ENCODE data around the gene HIVEP2.
A peak's percentile ranks its signal among the peaks of the same experiment; 100 is the strongest.

The HIVEP2 gene

DNA sequence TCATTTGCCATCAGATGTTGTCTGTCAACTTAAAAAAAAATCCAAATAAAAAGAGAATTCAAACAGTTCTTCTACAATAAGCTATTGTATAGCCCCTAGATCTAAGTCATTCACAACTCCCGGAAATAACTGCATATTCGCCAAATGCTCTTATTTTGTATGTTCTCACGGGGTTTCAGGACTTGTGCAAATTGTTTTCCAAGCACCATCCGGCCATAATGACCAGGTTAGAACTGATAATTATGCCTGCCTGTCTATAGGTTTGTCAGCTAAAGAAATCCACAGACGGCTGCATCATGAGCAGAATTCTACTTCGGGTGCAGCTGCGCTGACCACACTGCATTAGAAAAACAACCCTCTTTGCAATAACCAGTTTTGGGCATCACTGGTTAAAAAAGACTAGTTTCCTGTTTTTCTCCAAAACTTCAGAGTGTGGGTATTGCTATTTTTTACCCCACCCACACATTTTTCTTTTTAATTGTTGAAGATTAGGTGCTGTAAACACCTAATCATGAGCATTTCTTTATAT is 87.7 kb downstream of the HIVEP2 start:
- DNase-seq = no peak

DNA sequence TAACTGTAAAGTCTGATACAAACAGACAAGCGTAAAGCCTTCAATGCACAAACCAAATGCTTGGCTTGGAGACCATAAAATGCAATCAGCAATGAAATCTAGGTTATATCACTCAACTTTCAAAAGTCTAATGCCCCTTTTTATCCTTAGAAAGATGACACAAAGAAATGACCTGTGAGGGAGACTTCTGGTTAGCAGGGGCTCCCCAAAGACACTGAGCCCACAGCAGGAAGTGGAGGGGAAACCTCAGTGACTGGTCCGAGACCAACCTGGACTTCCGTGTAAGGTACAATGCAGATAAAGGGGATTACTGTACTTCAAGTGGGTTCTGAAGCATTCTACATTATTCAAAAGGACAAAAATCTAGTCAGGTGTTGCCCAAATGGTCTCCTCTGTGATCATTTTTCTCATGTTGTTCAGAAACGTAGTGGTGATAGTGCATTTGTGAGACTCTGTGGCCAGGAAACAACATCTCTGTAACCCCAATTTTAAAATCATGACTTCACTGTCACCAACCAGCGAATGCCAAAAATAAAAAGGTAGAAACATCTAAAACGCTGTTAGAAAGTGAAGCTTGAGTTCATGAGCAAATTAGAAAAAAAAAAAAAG is 88.2 kb downstream of the HIVEP2 start:
- no peak for DNase-seq

DNA sequence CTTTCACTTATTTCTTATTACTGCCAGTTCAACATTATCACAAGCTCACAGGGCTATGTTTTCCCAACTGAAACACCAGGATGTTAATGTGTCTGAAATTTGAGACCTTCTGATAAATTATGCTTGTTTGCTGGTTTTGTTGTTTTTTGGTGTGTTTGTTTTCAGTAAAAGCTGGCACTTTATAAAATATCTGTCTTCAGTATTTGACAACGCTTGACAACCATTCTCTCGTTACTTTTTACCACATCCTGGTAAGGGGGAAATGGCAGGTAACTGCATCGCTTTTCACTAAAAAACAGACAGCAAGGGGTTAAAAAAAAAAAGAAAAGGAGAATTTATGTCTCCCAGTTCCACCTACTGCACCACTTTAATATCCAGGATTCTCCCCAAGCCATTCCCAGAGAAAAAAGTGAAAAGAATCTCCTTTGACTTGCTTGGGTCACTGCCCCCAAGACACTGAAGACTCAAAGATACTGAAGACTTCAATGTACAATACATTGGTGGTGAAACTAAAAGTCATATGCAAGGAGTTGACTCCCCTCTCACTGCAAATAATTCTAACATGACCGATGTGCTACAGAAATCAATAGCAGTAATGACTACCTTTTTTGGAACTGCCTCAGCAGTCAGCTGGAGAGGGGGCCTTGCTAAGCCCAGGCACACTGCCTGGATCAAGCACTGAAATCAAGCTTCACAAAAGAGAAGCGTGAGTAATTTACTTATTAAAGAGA is 88.9 kb downstream of the HIVEP2 start:
- no peak for DNase-seq

GRCh38 chr6:142854589-142855488 is 90.1 kb downstream of the HIVEP2 start:
- no peak for DNase-seq

GRCh38 chr6:142853244-142854180 is 91.5 kb downstream of the HIVEP2 start:
- no peak for DNase-seq

DNA sequence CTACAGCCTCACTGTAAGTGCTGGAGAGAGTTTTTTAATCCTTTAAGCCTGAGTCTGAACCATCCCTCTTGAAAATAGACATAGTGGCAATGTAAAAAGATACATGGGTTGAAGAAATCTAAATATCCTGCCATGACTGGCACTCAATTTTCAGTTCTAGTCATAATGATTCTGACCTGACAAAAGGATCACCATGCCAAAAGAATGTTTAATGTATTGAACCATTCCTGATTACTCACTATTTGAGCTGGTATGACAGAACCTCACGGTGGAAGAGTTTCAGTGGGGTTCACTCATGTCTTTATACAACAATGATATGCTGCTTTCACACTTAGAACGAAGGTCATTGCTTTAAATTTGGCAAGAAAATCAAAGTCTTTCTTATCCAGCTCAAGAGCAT is 93.4 kb downstream of the HIVEP2 start:
- DNase-seq = no peak

GRCh38 chr6:142850679-142851423 is 94.1 kb downstream of the HIVEP2 start:
- no peak for DNase-seq

DNA sequence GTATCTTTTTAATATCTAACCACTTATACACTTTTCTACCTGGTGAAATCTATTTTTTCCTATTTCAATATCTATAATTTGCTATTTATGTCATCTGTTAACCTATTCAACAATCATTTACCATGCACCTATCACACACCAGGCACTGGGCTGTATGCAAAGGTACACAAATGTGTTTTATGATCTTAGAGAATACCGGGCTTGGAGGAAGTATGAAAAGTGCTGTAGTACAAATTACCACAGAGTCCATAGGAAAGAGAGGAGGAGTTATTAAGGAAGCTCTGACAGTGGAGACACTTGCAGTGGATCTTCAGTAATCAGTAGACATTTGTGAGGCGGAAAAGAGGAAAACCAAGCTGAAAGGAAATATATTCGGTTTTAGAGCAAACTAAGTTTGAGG is 96.0 kb downstream of the HIVEP2 start:
- no peak for DNase-seq

- DNase-seq = no peak
These were observed 96.8 kb downstream of the HIVEP2 start for GRCh38 chr6:142848156-142848555.

DNA sequence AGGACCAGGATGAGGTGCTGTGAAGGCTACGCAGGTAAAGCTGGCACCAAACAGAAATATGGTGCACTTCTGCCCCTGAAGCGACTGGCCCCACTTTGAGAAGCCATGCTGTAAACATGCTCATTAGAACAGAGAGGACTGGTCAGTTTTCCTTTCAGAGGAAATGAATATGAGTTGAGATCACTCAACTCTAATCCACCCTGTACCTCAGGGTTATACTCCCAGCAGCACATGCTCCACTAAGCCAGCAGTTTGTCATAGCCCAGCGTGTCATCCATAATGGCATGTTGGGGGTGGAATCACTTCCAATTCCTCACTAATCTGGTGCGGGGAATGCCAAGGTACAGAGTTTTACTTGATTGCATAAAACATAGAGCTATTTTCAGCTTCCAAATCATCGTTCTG is 98.1 kb downstream of the HIVEP2 start:
- DNase-seq = peak; percentile 58

- no peak for DNase-seq
These were observed 98.5 kb downstream of the HIVEP2 start for GRCh38 chr6:142846459-142846831.

- DNase-seq = peak; percentile 88
These were observed 99.1 kb downstream of the HIVEP2 start for GRCh38 chr6:142845624-142846458.

DNA sequence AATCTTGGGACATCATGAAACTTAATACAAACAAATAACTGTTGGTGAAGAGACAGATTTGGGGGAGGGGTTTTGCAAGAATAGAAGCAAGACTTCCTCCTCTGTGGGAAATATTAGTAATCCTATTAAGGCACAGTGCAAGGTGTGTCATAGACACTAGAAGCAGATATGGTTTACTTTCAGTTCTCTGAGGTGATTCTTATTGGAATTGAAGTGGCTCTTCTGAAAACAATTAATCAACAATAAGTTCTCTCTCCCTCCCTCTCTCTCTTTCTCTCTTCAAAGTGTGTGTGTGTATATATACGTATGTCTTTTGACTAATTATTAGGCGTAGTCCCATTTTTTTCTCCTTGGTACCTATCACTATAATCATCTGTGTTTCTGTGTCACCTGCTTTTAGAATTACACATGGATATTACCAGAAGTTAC is 99.8 kb downstream of the HIVEP2 start:
- DNase-seq = no peak

DNA sequence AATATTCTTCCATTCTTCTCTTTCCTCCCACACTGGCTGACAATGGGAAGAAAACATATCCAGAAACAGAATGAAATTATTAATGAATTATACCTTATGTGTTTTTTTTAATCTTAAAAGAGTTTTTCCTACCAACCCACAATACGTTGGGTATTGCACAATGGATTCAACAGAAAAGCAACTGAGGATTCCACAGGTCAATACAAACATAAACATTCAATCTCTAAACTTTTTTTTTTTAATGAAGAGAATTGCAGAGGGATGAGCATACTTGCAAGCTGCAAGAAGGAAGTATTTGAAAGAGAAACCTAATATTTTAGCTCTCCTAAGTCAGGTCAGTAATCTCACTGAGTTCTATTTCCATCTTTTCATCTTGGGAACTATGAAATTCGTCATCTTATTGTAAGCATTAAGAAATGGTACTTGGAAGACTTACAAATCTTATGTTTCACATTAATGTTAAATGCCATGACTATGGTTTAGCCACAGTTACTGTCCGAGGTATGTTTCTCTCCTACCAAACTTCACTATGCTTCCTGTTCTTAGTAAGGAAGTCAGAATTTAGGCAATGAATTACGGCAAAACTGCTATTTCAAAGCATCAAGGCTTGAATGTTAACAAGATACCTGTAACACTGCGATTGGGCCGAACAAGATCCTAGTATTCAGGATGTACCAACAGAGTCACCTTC is 100.8 kb downstream of the HIVEP2 start:
- DNase-seq = no peak

DNA sequence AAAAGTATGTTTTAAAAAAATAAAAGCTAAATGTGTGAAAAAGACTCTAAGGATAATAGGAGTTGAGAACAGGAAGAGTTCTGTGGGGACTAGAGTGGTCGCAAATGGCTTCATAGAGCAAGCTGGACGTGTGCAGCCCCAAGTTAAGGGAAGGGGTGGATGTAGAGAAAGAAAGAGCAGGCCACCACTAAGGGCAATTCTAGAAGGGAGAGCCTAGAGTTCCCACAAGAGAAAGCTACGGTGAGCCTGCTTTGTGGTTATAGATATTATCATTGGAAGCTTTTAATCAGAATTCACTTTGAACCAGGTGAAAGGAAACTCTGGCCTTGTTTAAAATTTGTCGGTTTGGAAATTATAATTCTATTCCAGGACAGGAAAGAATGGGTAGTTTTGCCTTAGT is 101.6 kb downstream of the HIVEP2 start:
- no peak for DNase-seq

DNA sequence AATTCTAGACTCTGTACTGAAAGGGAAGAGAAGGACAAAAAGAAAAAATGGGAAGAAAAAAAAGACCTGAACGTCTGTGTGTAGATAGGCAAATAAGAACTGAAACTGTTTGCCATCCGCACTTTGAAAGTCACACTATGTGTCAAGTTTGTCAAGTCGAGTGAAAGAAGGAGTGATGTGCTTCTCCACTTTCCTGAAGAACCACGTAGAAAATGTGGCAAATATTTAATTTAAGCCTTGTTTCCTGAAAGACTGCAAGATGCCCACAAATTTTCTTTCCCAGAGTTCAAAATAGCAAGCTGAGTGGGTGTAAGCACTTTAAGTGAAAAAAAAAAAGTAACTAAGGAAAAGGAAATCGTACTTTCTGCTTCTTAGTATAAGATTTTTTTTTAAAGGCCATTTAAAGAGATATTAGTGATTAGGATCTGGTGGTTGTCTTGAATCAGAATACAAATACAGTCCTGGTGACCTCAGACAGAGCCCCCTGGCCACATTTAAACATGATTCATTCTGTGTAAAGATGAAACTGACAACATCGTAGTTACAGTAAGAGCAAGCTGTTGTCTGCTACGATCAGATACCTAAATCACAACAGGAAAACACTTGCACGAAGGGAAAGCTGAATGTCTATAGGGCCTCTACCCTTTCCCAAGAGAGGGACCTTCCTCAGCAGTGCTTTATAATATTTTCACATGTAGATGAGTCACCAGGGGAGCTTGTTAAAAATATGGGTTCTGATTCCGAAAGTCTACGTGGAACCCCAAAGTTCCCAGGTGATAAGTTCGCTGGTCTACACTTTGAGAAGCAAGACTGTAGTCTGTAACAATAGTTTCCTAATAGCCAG is 102.3 kb downstream of the HIVEP2 start:
- DNase-seq = no peak

DNA sequence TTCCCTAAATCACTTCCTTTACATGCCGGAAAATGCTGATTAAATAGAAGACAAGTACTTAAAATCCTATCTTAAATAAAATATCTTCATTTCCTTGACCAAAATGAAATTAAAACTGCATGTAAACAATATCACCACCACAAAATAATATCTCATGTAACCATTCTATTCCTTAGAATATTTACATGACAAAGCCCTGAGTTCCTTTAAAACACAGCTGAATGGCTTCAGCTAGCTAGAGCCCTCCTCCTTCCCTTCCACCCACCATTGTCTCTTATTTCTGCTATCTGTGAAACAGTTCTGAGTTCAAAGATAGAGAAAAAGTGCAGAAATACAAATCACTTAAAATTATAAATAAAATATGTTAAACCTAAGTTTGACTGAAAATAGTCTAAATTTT is 103.1 kb downstream of the HIVEP2 start:
- DNase-seq = no peak

- DNase-seq = no peak
These were observed 105.3 kb downstream of the HIVEP2 start for GRCh38 chr6:142839686-142840040.

Measured in right hindlimb (tissue), 1 donor.